ENCODE measurements around the gene PRPF38A. TPM values are rescaled to one million over a fixed set of nuclear protein-coding genes. Genes with fewer than 3 reads are reported as not detected.

PRPF38A gene
- total RNA-seq, 1 experiment from 2014 or later = 89.9 TPM

DNA sequence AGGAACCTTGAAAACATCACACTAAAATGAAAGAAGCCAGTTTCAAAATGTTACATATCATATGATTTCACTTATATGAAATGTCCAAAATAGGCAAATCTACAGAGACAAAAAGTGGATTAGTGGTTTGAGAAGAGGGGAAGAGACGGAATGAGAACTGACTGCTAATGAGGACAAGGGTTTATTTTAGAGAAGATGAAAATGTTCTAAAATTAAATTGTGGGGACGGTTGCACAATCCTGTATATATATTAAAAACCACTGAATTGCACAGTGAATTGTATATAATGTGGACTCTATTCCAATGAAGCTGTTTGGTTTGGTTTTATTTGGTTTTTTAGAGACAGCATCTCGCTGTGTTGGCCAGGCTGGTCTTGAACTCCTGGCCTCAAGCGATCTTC lies 35.6 kb downstream of the PRPF38A start:
- Histone ChIP-seq H3K23me2 (ENCODE audit: insufficient read length, low read depth, low read length, poor library complexity, severe bottlenecking) (no peaks in the 10 kb centered on the region), H4K91ac (ENCODE audit: insufficient read length, low read depth, low read length) (no peak overlapping the region), H2BK12ac (ENCODE audit: insufficient read length, low read depth, low read length) (no peak overlapping the region), H2BK20ac (ENCODE audit: low read depth, low read length, poor library complexity, severe bottlenecking) (no peak overlapping the region), H3K14ac (ENCODE audit: insufficient read depth, low read length) (no peak overlapping the region), H3K79me1 (ENCODE audit: insufficient read depth, low read depth, low read length, poor library complexity, severe bottlenecking) (no peaks in the 10 kb centered on the region), H2BK5ac (ENCODE audit: insufficient read length, low read length) (no peak overlapping the region), H3K9ac (ENCODE audit: extremely low read depth, insufficient read length, low read length) (no peak overlapping the region), H3K18ac (ENCODE audit: insufficient read length, low read depth, low read length) (no peak overlapping the region), H2AK5ac (ENCODE audit: insufficient read length, low read length) (no peak overlapping the region), H3K4ac (ENCODE audit: low read depth, low read length) (no peak overlapping the region), H3K23ac (ENCODE audit: insufficient read length, low read depth, low read length) (no peak overlapping the region), H3K27ac (ENCODE audit: insufficient read length, low read depth, low read length) (no peak overlapping the region), H2BK15ac (ENCODE audit: low read depth, low read length) (no peak overlapping the region), H3K4me1 (ENCODE audit: insufficient read depth, low read length) (peaks cover 5% of the 10 kb centered on the region; the same call in 1 of the 2 replicates), H3K27me3 (ENCODE audit: insufficient read depth, low read length) (no peaks in the 10 kb centered on the region), H3K56ac (ENCODE audit: insufficient read length, low read depth, low read length) (no peak overlapping the region), H4K5ac (ENCODE audit: insufficient read length, low read depth, low read length) (no peak overlapping the region), H2BK120ac (ENCODE audit: low read depth, low read length, poor library complexity, severe bottlenecking) (no peak overlapping the region), H3T11ph (ENCODE audit: low read length) (no peak overlapping the region), H3K79me2 (ENCODE audit: insufficient read depth, low read length) (no peaks in the 10 kb centered on the region), H2AFZ (ENCODE audit: low read length) (no peak overlapping the region), H3K4me2 (ENCODE audit: insufficient read depth, insufficient read length, low read length) (no peak overlapping the region), H4K20me1 (ENCODE audit: control insufficient read depth, insufficient read depth, insufficient read length) (no peaks in the 10 kb centered on the region), H3K9me3 (ENCODE audit: control insufficient read depth, low read depth, low read length) (no peaks in the 10 kb centered on the region), H4K8ac (replicated peaks; ENCODE audit: insufficient read length, low read depth, low read length) (no peak overlapping the region)
- Mint-ChIP-seq H3K27ac (no peak overlapping the region), H3K4me1 (peaks cover 9 to 10% of the 10 kb centered on the region in 2 experiments), H3K4me3 (no peak overlapping the region), H3K27me3 (ENCODE audit: low read depth) (no peaks in the 10 kb centered on the region), H3K9me3 (no peaks in the 10 kb centered on the region; a peak in 1 of 5 replicates), H3K36me3 (ENCODE audit: insufficient read depth in 1 of 3, low read depth in 3 of 3) (peaks cover 3 to 46% (median 31%) of the 10 kb centered on the region in 3 experiments; a peak in 5 of 7 replicates)
- TF ChIP-seq, protein P1, sequence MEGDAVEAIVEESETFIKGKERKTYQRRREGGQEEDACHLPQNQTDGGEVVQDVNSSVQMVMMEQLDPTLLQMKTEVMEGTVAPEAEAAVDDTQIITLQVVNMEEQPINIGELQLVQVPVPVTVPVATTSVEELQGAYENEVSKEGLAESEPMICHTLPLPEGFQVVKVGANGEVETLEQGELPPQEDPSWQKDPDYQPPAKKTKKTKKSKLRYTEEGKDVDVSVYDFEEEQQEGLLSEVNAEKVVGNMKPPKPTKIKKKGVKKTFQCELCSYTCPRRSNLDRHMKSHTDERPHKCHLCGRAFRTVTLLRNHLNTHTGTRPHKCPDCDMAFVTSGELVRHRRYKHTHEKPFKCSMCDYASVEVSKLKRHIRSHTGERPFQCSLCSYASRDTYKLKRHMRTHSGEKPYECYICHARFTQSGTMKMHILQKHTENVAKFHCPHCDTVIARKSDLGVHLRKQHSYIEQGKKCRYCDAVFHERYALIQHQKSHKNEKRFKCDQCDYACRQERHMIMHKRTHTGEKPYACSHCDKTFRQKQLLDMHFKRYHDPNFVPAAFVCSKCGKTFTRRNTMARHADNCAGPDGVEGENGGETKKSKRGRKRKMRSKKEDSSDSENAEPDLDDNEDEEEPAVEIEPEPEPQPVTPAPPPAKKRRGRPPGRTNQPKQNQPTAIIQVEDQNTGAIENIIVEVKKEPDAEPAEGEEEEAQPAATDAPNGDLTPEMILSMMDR (conservative IDR thresholded peaks at IDR 0.05) = no peak
- WGBS (ENCODE audit: extremely low coverage, insufficient read length, low lambda C conversion rate) = no CpG with 5 or more reads among the region's 4 CpGs
- no peak for DNase-seq
